ENCODE measurements around the gene SRPX. TPM values are rescaled to one million over a fixed set of nuclear protein-coding genes. Genes with fewer than 3 reads are reported as not detected.

The SRPX gene
- total and polyA plus RNA-seq, 2 donors (not counting 1 experiment from before 2014, with no cell fraction given): 0.59 TPM; not detected in 1

DNA sequence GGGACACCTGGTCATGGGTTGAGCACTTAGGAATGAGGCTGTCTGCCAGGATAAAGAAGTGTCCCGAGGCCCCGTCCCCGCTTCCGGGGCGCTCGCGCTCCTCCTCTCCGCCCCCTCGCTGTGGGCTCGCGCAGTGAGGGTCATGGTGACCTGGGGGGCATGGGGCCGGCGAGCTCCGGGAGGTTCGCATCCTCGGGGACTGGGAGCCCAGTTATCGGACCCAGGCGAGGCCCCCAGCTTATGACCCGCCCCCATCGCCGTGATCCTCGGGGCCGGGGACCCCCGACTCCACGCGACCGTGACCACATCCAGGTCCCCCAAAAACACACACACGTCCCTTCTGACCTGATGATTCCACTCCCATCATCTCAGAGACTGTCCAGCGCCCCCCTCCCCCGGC is 35.3 kb upstream of the SRPX start:
- Histone ChIP-seq H3K4me2 (replicated peaks; ENCODE audit: low read depth, low read length, poor library complexity, severe bottlenecking) (no peak overlapping the region), H3K4me3 (ENCODE audit: control extremely low read depth in 1 of 5, extremely low read depth in 1 of 5, insufficient read depth in 1 of 5, low read depth in 2 of 5, low read length in 4 of 5) (no peak overlapping the region), H4K20me1 (ENCODE audit: control insufficient read depth, insufficient read depth, low read length, poor library complexity, severe bottlenecking) (no peaks in the 10 kb centered on the region), H2AFZ (ENCODE audit: insufficient read depth, low read depth, low read length, poor library complexity, severe bottlenecking) (no peak overlapping the region), H3K4me1 (ENCODE audit: control insufficient read depth in 2 of 2, insufficient read depth in 2 of 2, low read length in 2 of 2) (no peaks in the 10 kb centered on the region), H3K9me3 (ENCODE audit: control extremely low read depth in 1 of 3, control insufficient read depth in 2 of 3, insufficient read depth in 1 of 3, low read length in 2 of 3) (no peaks in the 10 kb centered on the region), H3K27ac (ENCODE audit: low read length in 2 of 2) (no peak overlapping the region), H3K36me3 (replicated peaks in 1 of 2; ENCODE audit: control extremely low read depth in 1 of 2, control insufficient read depth in 1 of 2, extremely low read depth in 1 of 2, insufficient read depth in 2 of 2, low read length in 1 of 2) (no peaks in the 10 kb centered on the region), H3K79me2 (ENCODE audit: control insufficient read depth, insufficient read depth, low read length) (no peaks in the 10 kb centered on the region), H3K9ac (ENCODE audit: low read length) (no peak overlapping the region), H3K27me3 (replicated peaks in 1 of 4; ENCODE audit: control extremely low read depth in 1 of 4, control insufficient read depth in 3 of 4, insufficient read depth in 4 of 4, low read length in 3 of 4) (no peaks in the 10 kb centered on the region)
- intact Hi-C loops (cut with micrococcal nuclease): no loop called here
- POLR2A ChIA-PET: no interaction called here
- H3K9me3 Mint-ChIP-seq (ENCODE audit: insufficient read depth): no peaks in the 10 kb centered on the region
- DNase-seq: no peak
- TF ChIP-seq, protein P1, sequence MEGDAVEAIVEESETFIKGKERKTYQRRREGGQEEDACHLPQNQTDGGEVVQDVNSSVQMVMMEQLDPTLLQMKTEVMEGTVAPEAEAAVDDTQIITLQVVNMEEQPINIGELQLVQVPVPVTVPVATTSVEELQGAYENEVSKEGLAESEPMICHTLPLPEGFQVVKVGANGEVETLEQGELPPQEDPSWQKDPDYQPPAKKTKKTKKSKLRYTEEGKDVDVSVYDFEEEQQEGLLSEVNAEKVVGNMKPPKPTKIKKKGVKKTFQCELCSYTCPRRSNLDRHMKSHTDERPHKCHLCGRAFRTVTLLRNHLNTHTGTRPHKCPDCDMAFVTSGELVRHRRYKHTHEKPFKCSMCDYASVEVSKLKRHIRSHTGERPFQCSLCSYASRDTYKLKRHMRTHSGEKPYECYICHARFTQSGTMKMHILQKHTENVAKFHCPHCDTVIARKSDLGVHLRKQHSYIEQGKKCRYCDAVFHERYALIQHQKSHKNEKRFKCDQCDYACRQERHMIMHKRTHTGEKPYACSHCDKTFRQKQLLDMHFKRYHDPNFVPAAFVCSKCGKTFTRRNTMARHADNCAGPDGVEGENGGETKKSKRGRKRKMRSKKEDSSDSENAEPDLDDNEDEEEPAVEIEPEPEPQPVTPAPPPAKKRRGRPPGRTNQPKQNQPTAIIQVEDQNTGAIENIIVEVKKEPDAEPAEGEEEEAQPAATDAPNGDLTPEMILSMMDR (IDR thresholded peaks at IDR 0.05): no peak
- no peak for TF ChIP-seq EZH2 (IDR thresholded peaks at IDR 0.05; ENCODE audit: borderline replicate concordance, insufficient read depth, low read depth, low read length, poor library complexity, severe bottlenecking)
- CTCF ChIA-PET: no interaction called here
- H3K4me3 Mint-ChIP-seq: no peak overlapping the region
- no peak for ATAC-seq (ENCODE audit: low read depth)
- no peaks in the 10 kb centered on the region for H3K27me3 Mint-ChIP-seq
- H3K27ac Mint-ChIP-seq: no peak overlapping the region
- no peaks in the 10 kb centered on the region for H3K4me1 Mint-ChIP-seq
- 98% methylated on average over 9 of the region's 30 CpGs for WGBS (ENCODE audit: insufficient coverage)

DNA sequence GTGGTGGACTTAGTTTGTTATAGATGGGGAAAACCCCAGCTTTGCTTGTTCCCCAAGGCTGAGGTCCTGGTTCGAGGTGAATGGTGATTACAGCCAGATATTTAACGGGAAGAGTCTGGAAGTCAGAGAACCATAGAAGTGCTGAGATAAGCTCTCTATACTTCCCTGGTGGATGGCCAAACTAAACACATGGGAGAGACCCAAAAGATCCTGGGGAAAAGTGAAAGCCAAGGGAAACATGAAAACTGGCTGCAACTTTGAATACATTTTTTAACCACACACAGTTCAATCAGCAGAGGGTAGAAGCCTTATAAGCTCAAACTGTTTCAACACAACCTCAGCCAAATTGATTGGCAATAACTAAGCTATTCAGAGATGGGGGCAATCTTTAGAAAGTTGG is 29.3 kb upstream of the SRPX start:
- TF ChIP-seq EZH2 (IDR thresholded peaks at IDR 0.05; ENCODE audit: borderline replicate concordance, insufficient read depth, low read depth, low read length, poor library complexity, severe bottlenecking): no peak
- TF ChIP-seq, protein P1 (IDR thresholded peaks at IDR 0.05): no peak
- Histone ChIP-seq H3K4me3 (ENCODE audit: control extremely low read depth in 1 of 5, extremely low read depth in 1 of 5, insufficient read depth in 1 of 5, low read depth in 2 of 5, low read length in 4 of 5) (no peak overlapping the region), H3K36me3 (replicated peaks in 1 of 2; ENCODE audit: control extremely low read depth in 1 of 2, control insufficient read depth in 1 of 2, extremely low read depth in 1 of 2, insufficient read depth in 2 of 2, low read length in 1 of 2) (no peaks in the 10 kb centered on the region), H3K27me3 (replicated peaks in 1 of 4; ENCODE audit: control extremely low read depth in 1 of 4, control insufficient read depth in 3 of 4, insufficient read depth in 4 of 4, low read length in 3 of 4) (no peaks in the 10 kb centered on the region), H4K20me1 (ENCODE audit: control insufficient read depth, insufficient read depth, low read length, poor library complexity, severe bottlenecking) (no peaks in the 10 kb centered on the region), H2AFZ (ENCODE audit: insufficient read depth, low read depth, low read length, poor library complexity, severe bottlenecking) (no peak overlapping the region), H3K4me2 (replicated peaks; ENCODE audit: low read depth, low read length, poor library complexity, severe bottlenecking) (no peak overlapping the region), H3K9me3 (ENCODE audit: control extremely low read depth in 1 of 3, control insufficient read depth in 2 of 3, insufficient read depth in 1 of 3, low read length in 2 of 3) (no peaks in the 10 kb centered on the region), H3K27ac (ENCODE audit: low read length in 2 of 2) (no peak overlapping the region), H3K4me1 (ENCODE audit: control insufficient read depth in 2 of 2, insufficient read depth in 2 of 2, low read length in 2 of 2) (no peaks in the 10 kb centered on the region), H3K9ac (ENCODE audit: low read length) (no peak overlapping the region), H3K79me2 (ENCODE audit: control insufficient read depth, insufficient read depth, low read length) (no peaks in the 10 kb centered on the region)
- intact Hi-C loops (cut with micrococcal nuclease): no loop called here
- DNase-seq: no peak
- H3K4me1 Mint-ChIP-seq: no peaks in the 10 kb centered on the region
- H3K4me3 Mint-ChIP-seq: no peak overlapping the region
- H3K27ac Mint-ChIP-seq: no peak overlapping the region
- no peaks in the 10 kb centered on the region for H3K27me3 Mint-ChIP-seq
- POLR2A ChIA-PET: no interaction called here
- CTCF ChIA-PET: interaction anchor here (0.8 kb wide), 1 partner anchor 83 kb away, joined by 4 read pairs; no protein-coding TSS in a partner anchor
- 80% methylated on average over 2 of the region's 2 CpGs for WGBS (ENCODE audit: insufficient coverage)
- H3K9me3 Mint-ChIP-seq (ENCODE audit: insufficient read depth): no peaks in the 10 kb centered on the region
- no peak for ATAC-seq (ENCODE audit: low read depth)

All from B cell (primary cell).